Ascending aorta (tissue), 2 donors: ENCODE measurements around the gene PLPP3. TPM values are rescaled to one million over a fixed set of nuclear protein-coding genes. Genes with fewer than 3 reads are reported as not detected.

Experiments used
- DNase-seq, 2 donors: peaks; one replicate each; pipeline ENCODE4 v3.0.0-alpha.2; 2019; ENCODE audit warnings: low spot score in 2 of 2
- H3K27ac ChIP-seq, 2 donors: fragments of 200-600 bp; sonication (generic); one replicate each; pipeline ENCODE4 v1.5.1; 2016 to 2017; ENCODE audit warnings: mild to moderate bottlenecking in 1 of 2
- H3K27me3 ChIP-seq: fragments of 200-600 bp; sonication (generic); one replicate; pipeline ENCODE4 v1.5.1; 2017
- H3K36me3 ChIP-seq, 2 donors: fragments of 200-600 bp; sonication (generic); one replicate each; pipeline ENCODE4 v1.5.1; 2016
- H3K4me1 ChIP-seq, 2 donors: fragments of 200-600 bp; sonication (generic); one replicate each; pipeline ENCODE4 v1.5.1; 2016 to 2017; ENCODE audit warnings: mild to moderate bottlenecking in 1 of 2
- H3K4me3 ChIP-seq, 2 donors: fragments of 200-600 bp; sonication (generic); one replicate each; pipeline ENCODE4 v1.5.1; 2016 to 2017; ENCODE audit warnings: mild to moderate bottlenecking in 1 of 2
- H3K9me3 ChIP-seq, 2 donors: fragments of 200-600 bp; sonication (generic); one replicate each; pipeline ENCODE4 v1.5.1; 2016
- CTCF ChIP-seq, 3 experiments: fragments of 200-600 bp in 2 of 3; fragments of 450-650 bp in 1 of 3; sonication (generic) in 2 of 3; IDR thresholded peaks; one replicate each; pipeline ENCODE4 v1.5.1; 2016 to 2019; ENCODE audit warnings: antibody characterized with exemption in 3 of 3, mild to moderate bottlenecking in 1 of 3, moderate library complexity in 1 of 3
- intact Hi-C: fragments of 100-400 bp; cut with DNase I; formaldehyde crosslinking; loops from one replicate; pipeline ENCODE4 v1.15.1; 2023
- total RNA-seq: library from RNA; depleted of rRNA; stranded (reverse); fragments of >200 nt; gene quantifications from one replicate; pipeline ENCODE4 v1.1.0, GENCODE V29; 2016

The PLPP3 gene
- total RNA-seq, 1 donor from 2014 or later, result 87.7 TPM

GRCh38 chr1:56501888-56502287 lies 77.5 kb downstream of the PLPP3 start:
- DNase-seq, result no peak
- Histone ChIP-seq H3K4me1 (no peaks in the 10 kb centered on the region), H3K36me3 (peaks cover 13 to 26% of the 10 kb centered on the region in 2 donors), H3K4me3 (no peak overlapping the region), H3K9me3 (no peaks in the 10 kb centered on the region), H3K27me3 (no peaks in the 10 kb centered on the region), H3K27ac (no peak overlapping the region)
- TF ChIP-seq CTCF (IDR thresholded peaks at IDR 0.05), result no peak
- intact Hi-C loops, result no loop called here

GRCh38 chr1:56501426-56501825 lies 77.9 kb downstream of the PLPP3 start:
- H3K4me1 ChIP-seq, result no peaks in the 10 kb centered on the region
- no peak overlapping the region for H3K4me3 ChIP-seq
- no peak for DNase-seq
- H3K27ac ChIP-seq, result no peak overlapping the region
- intact Hi-C loops, result no loop called here
- no peaks in the 10 kb centered on the region for H3K9me3 ChIP-seq
- peaks cover 12 to 22% of the 10 kb centered on the region in 2 donors for H3K36me3 ChIP-seq
- no peak for TF ChIP-seq CTCF (IDR thresholded peaks at IDR 0.05)
- no peaks in the 10 kb centered on the region for H3K27me3 ChIP-seq

- H3K27ac ChIP-seq, result no peak overlapping the region
- peaks cover 26 to 33% of the 10 kb centered on the region in 2 donors for H3K36me3 ChIP-seq
- intact Hi-C loops, result no loop called here
- H3K27me3 ChIP-seq, result no peaks in the 10 kb centered on the region
- no peak overlapping the region for H3K4me3 ChIP-seq
- no peak for DNase-seq
- no peaks in the 10 kb centered on the region for H3K4me1 ChIP-seq
- no peak for TF ChIP-seq CTCF (IDR thresholded peaks at IDR 0.05)
- no peaks in the 10 kb centered on the region for H3K9me3 ChIP-seq
Observed at GRCh38 chr1:56496821-56497772, 82.3 kb downstream of the PLPP3 start.

GRCh38 chr1:56496158-56496557 lies 83.2 kb downstream of the PLPP3 start:
- Histone ChIP-seq H3K36me3 (peaks cover 26 to 33% of the 10 kb centered on the region in 2 donors), H3K4me1 (peaks cover 0 to 5% of the 10 kb centered on the region in 2 donors)
- intact Hi-C loops, result no loop called here

GRCh38 chr1:56495538-56495937 lies 83.8 kb downstream of the PLPP3 start:
- H3K27ac ChIP-seq, result no peak overlapping the region
- no peak overlapping the region for H3K4me3 ChIP-seq
- no peaks in the 10 kb centered on the region for H3K27me3 ChIP-seq
- no peak for DNase-seq
- intact Hi-C loops, result no loop called here
- H3K9me3 ChIP-seq, result no peaks in the 10 kb centered on the region
- peaks cover 26 to 33% of the 10 kb centered on the region in 2 donors for H3K36me3 ChIP-seq
- peaks cover 0 to 5% of the 10 kb centered on the region in 2 donors for H3K4me1 ChIP-seq
- no peak for TF ChIP-seq CTCF (IDR thresholded peaks at IDR 0.05)

More at GRCh38 chr1:56496158-56496557, 83.2 kb downstream of the PLPP3 start:
- Histone ChIP-seq H3K27me3 (no peaks in the 10 kb centered on the region), H3K4me3 (no peak overlapping the region), H3K27ac (no peak overlapping the region), H3K9me3 (no peaks in the 10 kb centered on the region)
- TF ChIP-seq CTCF (IDR thresholded peaks at IDR 0.05), result no peak
- DNase-seq, result no peak
